ENCODE measurements around the gene DSC1. TPM values are rescaled to one million over a fixed set of nuclear protein-coding genes. Genes with fewer than 3 reads are reported as not detected.

The DSC1 gene
- total and polyA plus RNA-seq, 2 of the 13 experiments (the other 11 are each of a cell fraction or from before 2014, with no cell fraction given), result not detected

GRCh38 chr18:31206787-31207381 lies 44.2 kb upstream of the DSC1 start:
- ATAC-seq, result peak; percentile 90
- Histone ChIP-seq H4K20me1 (ENCODE audit: insufficient read depth, low read length) (no peaks in the 10 kb centered on the region), H3K4me1 (ENCODE audit: insufficient read depth, low read length) (peaks cover 65% of the 10 kb centered on the region), H3K4me3 (replicated peaks in 1 of 3; ENCODE audit: insufficient read depth in 1 of 3, low read depth in 2 of 3, low read length in 3 of 3) (peak overlapping the region; percentile 55 to 67 (median 59)), H3K36me3 (replicated peaks in 1 of 2; ENCODE audit: control insufficient read depth in 1 of 2, insufficient read depth in 2 of 2, low read length in 2 of 2) (no peaks in the 10 kb centered on the region), H2AFZ (ENCODE audit: low read length) (peak overlapping the region; percentile 37), H3K27ac (ENCODE audit: extremely low read length, insufficient read depth, low read length) (no peak overlapping the region), H3K9ac (ENCODE audit: insufficient read depth, low read depth, low read length) (peak overlapping the region; percentile 58), H3K4me2 (ENCODE audit: low read depth, low read length) (peak overlapping the region; percentile 90), H3K27me3 (ENCODE audit: control insufficient read depth in 1 of 2, insufficient read depth in 2 of 2, low read length in 2 of 2) (no peaks in the 10 kb centered on the region; a peak in 1 of 5 replicates), H3K9me3 (ENCODE audit: low read length) (no peaks in the 10 kb centered on the region), H3K79me2 (ENCODE audit: insufficient read depth, low read length) (no peaks in the 10 kb centered on the region)
- ChIA-PET CTCF (ENCODE audit: low intra/inter-chr PET ratio, low total read pairs) (no interaction called here), POLR2A (interaction anchor here (1.4 to 3.2 kb wide), 3 partner anchors 37 to 195 kb away, joined by 4 to 32 read pairs (median 6); partner anchors contain the start of gene DSC2)
- in situ Hi-C loops (cut with HindIII; ENCODE audit: extremely low pct_ligation_motif_present, low pct_unique_long_range_greater_than_20kb), result no loop called here
- peak; percentile 71 for FAIRE-seq
- intact Hi-C loops (cut with micrococcal nuclease; ENCODE audit: unreplicated experiment), result loop anchor here (1.0 to 10.0 kb wide), 6 partner anchors 18 to 305 kb away; no protein-coding TSS in a partner anchor
- BruUV-seq (replicated peaks), result no TSS peak
- DNase-seq (ENCODE audit: low spot score), result peak; percentile 86
- WGBS (ENCODE audit: low lambda C conversion rate), result 1% methylated on average over 11 of the region's 11 CpGs
- TF ChIP-seq CSRNP2 (CRISPR knock-in tag; conservative IDR thresholded peaks at IDR 0.05; ENCODE audit: low read depth), result no peak
- TF ChIP-seq KDM5B (CRISPR knock-in tag; IDR thresholded peaks at IDR 0.05; ENCODE audit: borderline replicate concordance), result 0 out of 2 replicates have a peak, but pooled peaks have one; percentile 25
- no peak for TF ChIP-seq ISX (CRISPR knock-in tag; conservative IDR thresholded peaks at IDR 0.05)
- 0 out of 2 replicates have a peak, but pooled peaks have one; percentile 33 for TF ChIP-seq TARDBP (CRISPR knock-in tag; IDR thresholded peaks at IDR 0.05)
- TF ChIP-seq ZSCAN30 (CRISPR knock-in tag; IDR thresholded peaks at IDR 0.05), result no peak
- TF ChIP-seq ETS1 (CRISPR knock-in tag; IDR thresholded peaks at IDR 0.05), result no peak
- TF ChIP-seq ARID4A (CRISPR knock-in tag; IDR thresholded peaks at IDR 0.05; ENCODE audit: borderline replicate concordance), result peak; percentile 27; the same call in 1 of the 2 replicates
- TF ChIP-seq ZNF589 (CRISPR knock-in tag; conservative IDR thresholded peaks at IDR 0.05), result no peak
- TF ChIP-seq ZNF850 (CRISPR knock-in tag; conservative IDR thresholded peaks at IDR 0.05), result no peak
- TF ChIP-seq SP4 (CRISPR knock-in tag; IDR thresholded peaks at IDR 0.05), result peak; percentile 40; the same call in 1 of the 2 replicates
- TF ChIP-seq TRIM24 (CRISPR knock-in tag; IDR thresholded peaks at IDR 0.05), result no peak
- TF ChIP-seq DRAP1 (CRISPR knock-in tag; IDR thresholded peaks at IDR 0.05), result peak; percentile 75; the same call in 1 of the 2 replicates
- no peak for TF ChIP-seq ELK4 (CRISPR knock-in tag; IDR thresholded peaks at IDR 0.05; ENCODE audit: borderline replicate concordance)
- no peak for TF ChIP-seq ZNF350 (CRISPR knock-in tag; IDR thresholded peaks at IDR 0.05; ENCODE audit: borderline replicate concordance, low read depth)

All from HepG2 (cell line).